Measurements from ENCODE around the gene NFATC2. TPM values are rescaled to one million over a fixed set of nuclear protein-coding genes. Genes with fewer than 3 reads are reported as not detected.

Gene NFATC2
- polyA plus RNA-seq, 1 donor from 2014 or later, result not detected

GRCh38 chr20:51456511-51457509 is 85.7 kb downstream of the NFATC2 start:
- H3K27me3 ChIP-seq (ENCODE audit: insufficient read depth, low read depth, low read length), result no peaks in the 10 kb centered on the region
- no peaks in the 10 kb centered on the region for H4K20me1 ChIP-seq (ENCODE audit: insufficient read depth)
- no peak overlapping the region for H3K9ac ChIP-seq (ENCODE audit: low read length)
- no peak overlapping the region for H2AFZ ChIP-seq (ENCODE audit: low read depth, low read length)
- H3K4me2 ChIP-seq (ENCODE audit: low read length), result no peak overlapping the region
- H3K4me3 ChIP-seq (ENCODE audit: low read length), result no peak overlapping the region
- no peaks in the 10 kb centered on the region for H3F3A ChIP-seq (ENCODE audit: insufficient read depth, low read length, poor library complexity, severe bottlenecking)
- no peak overlapping the region for H3K27ac ChIP-seq (ENCODE audit: low read length)
- H3K9me3 ChIP-seq (ENCODE audit: low read length), result peaks cover 4% of the 10 kb centered on the region
- no peaks in the 10 kb centered on the region for H3K9me2 ChIP-seq (ENCODE audit: insufficient read depth, low read length)
- no peak for TF ChIP-seq EP300 (conservative IDR thresholded peaks at IDR 0.05; ENCODE audit: poor library complexity, severe bottlenecking)
- H3K79me2 ChIP-seq (replicated peaks; ENCODE audit: insufficient read depth, low read length), result no peaks in the 10 kb centered on the region
- no peaks in the 10 kb centered on the region for H3K36me3 ChIP-seq (ENCODE audit: insufficient read depth, low read length)

GRCh38 chr20:51454250-51454865 is 88.2 kb downstream of the NFATC2 start:
- Histone ChIP-seq H3K79me2 (replicated peaks; ENCODE audit: insufficient read depth, low read length) (no peaks in the 10 kb centered on the region), H3K27ac (ENCODE audit: low read length) (no peak overlapping the region), H3K9me3 (ENCODE audit: low read length) (peaks cover 4% of the 10 kb centered on the region), H3K27me3 (ENCODE audit: insufficient read depth, low read depth, low read length) (no peaks in the 10 kb centered on the region), H3K9me2 (ENCODE audit: insufficient read depth, low read length) (no peaks in the 10 kb centered on the region), H3K4me2 (ENCODE audit: low read length) (no peak overlapping the region), H2AFZ (ENCODE audit: low read depth, low read length) (no peak overlapping the region), H3F3A (ENCODE audit: insufficient read depth, low read length, poor library complexity, severe bottlenecking) (no peaks in the 10 kb centered on the region), H3K4me3 (ENCODE audit: low read length) (no peak overlapping the region), H4K20me1 (ENCODE audit: insufficient read depth) (no peaks in the 10 kb centered on the region), H3K36me3 (ENCODE audit: insufficient read depth, low read length) (no peaks in the 10 kb centered on the region), H3K9ac (ENCODE audit: low read length) (no peak overlapping the region)
- TF ChIP-seq SMC3 (conservative IDR thresholded peaks at IDR 0.05; ENCODE audit: poor library complexity), result no peak
- TF ChIP-seq POLR2AphosphoS5 (IDR thresholded peaks at IDR 0.05), result no peak
- TF ChIP-seq TAF1 (IDR thresholded peaks at IDR 0.05; ENCODE audit: low read depth), result no peak
- TF ChIP-seq MXI1 (conservative IDR thresholded peaks at IDR 0.05; ENCODE audit: poor library complexity, severe bottlenecking), result no peak
- no peak for TF ChIP-seq EP300 (conservative IDR thresholded peaks at IDR 0.05; ENCODE audit: poor library complexity, severe bottlenecking)
- TF ChIP-seq REST (IDR thresholded peaks at IDR 0.05; ENCODE audit: borderline replicate concordance), result no peak
- TF ChIP-seq RAD21 (conservative IDR thresholded peaks at IDR 0.05), result no peak
- TF ChIP-seq EZH2 (IDR thresholded peaks at IDR 0.05; ENCODE audit: borderline replicate concordance, insufficient read depth, low read length, poor library complexity, severe bottlenecking), result no peak
- TF ChIP-seq, protein P1, sequence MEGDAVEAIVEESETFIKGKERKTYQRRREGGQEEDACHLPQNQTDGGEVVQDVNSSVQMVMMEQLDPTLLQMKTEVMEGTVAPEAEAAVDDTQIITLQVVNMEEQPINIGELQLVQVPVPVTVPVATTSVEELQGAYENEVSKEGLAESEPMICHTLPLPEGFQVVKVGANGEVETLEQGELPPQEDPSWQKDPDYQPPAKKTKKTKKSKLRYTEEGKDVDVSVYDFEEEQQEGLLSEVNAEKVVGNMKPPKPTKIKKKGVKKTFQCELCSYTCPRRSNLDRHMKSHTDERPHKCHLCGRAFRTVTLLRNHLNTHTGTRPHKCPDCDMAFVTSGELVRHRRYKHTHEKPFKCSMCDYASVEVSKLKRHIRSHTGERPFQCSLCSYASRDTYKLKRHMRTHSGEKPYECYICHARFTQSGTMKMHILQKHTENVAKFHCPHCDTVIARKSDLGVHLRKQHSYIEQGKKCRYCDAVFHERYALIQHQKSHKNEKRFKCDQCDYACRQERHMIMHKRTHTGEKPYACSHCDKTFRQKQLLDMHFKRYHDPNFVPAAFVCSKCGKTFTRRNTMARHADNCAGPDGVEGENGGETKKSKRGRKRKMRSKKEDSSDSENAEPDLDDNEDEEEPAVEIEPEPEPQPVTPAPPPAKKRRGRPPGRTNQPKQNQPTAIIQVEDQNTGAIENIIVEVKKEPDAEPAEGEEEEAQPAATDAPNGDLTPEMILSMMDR (IDR thresholded peaks at IDR 0.05; ENCODE audit: poor library complexity, severe bottlenecking), result no peak
